GM21447 (cell line): ENCODE results near the gene GUCY1A1.

Source experiments
- ATAC-seq: cut with Tn5 transposase; IDR thresholded peaks from one replicate; pipeline ENCODE4 v1.9.1; 2021; ENCODE audit not compliant: unreplicated experiment

GUCY1A1 gene

DNA sequence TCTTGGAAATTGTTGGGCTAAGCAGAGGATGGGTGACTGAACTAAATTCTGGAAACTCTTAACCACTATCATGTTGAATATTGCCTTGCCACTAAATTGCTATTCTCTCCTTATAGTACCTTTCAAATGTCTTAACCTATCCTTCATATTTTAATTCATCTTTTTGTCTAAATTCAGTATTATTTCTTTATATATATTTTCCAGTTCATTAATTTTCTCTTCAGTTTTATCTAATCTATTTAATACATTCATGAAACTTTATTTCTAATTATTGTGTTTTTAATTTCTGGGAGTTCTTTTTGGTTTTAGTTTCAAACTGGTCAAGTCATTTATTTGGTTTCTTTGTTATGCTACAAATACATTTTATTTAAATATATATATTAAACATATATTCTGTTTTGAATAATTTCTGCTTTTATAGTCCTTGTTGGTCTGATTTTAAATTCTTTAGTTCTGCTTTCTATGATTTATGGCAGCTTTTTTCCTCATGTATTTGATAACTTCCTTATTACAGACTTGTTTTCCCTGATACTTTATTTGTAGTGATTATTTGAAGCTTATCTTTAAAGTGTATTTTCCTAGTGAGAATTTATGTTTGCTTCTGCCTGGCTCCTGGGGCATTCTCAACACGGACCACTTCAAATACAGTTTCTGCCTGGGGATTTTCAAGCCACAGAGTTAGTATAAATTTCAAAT, 8.5 kb upstream of the GUCY1A1 start:
- ATAC-seq = no peak

DNA sequence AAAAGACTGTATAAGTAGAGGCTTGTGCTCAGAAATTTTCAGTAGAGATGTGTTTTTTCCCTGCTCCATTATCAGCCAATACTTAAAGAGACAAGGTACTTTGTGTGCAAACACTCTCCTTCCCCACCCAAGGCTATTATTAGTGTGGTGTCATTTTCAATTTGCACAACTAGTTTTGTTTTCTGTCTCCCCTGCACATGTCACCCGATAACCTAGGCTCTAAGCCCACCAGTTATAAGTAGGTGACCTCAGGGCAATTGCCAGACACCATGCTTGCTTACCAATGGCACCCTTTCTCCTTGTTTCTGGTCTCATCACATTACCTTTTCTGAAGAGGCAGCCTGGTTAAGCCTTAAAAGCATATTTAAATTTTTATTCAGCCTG, 8.0 kb upstream of the GUCY1A1 start:
- no peak for ATAC-seq

DNA sequence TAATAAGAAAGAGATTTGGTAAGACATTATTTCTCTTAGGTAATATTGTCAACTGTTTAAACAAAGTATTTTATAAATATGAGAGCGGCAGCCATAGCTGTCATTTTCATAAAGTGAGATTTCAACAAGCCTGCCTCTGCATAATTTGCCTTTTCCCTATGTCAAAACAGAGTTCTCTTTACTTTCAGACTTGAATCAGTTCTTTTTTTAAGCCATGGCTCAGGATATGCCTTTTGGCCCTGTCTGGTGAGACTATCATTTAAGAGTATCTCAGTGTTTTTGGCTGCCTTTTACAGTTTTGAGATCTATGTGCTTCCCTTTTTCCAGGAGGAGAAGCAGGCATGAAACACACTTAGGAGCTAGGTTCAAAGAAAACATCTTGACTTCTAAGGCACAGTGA, 7.5 kb upstream of the GUCY1A1 start:
- no peak for ATAC-seq

DNA sequence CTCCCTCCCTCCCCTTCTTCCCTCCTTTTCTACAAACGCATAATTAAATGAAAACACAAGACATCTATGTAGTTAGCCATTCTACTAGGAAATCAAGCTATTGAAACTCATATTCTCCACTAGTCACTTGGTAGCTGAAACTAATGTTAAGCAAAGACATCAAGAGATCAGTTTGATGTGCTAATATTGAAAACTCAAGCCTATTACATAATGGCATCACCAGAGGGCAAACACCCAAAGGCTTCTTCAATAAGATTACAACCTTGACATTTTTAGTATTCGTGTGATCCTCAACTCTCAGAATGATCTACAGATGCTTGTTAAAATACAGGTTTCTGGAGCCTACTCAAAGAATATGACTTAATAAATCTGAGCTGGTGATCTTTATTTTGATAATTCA, 6.2 kb upstream of the GUCY1A1 start:
- ATAC-seq = no peak

DNA sequence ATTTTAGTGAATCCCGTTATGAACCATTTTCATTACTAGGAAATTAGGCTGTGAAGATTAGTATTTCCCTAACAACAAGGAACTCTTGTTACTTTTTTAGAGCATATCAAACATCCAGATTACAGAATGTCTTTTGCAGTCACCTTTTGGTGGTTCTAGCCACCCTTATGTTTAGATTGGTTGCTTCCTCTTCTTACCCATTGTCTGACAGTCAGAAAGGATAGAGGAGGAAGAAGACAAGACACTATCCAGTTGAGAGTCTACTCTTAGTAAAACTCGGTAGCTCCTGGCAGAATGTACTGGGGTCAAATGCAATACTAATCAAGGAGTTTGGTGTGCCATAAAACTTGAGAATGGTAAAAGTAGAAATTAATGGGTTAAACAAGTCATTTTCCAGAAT, 1.6 kb upstream of the GUCY1A1 start:
- ATAC-seq = no peak

DNA sequence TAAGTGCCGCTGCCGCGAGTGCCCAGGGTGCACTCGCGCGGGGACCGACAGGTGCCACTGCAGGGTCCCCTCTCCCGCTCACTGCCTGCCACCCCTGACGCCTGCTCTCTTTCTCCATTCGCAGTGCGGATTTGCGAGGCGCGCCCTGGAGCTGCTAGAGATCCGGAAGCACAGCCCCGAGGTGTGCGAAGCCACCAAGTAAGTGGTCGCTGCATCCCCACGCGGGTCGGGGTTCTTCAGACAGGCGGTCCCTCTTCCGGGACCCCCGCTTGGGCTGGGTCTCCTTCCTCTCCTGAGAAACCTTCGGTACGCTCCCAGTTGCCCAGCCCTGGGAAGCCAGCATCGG, 547 bp downstream of the GUCY1A1 start:
- ATAC-seq = peak; percentile 51

DNA sequence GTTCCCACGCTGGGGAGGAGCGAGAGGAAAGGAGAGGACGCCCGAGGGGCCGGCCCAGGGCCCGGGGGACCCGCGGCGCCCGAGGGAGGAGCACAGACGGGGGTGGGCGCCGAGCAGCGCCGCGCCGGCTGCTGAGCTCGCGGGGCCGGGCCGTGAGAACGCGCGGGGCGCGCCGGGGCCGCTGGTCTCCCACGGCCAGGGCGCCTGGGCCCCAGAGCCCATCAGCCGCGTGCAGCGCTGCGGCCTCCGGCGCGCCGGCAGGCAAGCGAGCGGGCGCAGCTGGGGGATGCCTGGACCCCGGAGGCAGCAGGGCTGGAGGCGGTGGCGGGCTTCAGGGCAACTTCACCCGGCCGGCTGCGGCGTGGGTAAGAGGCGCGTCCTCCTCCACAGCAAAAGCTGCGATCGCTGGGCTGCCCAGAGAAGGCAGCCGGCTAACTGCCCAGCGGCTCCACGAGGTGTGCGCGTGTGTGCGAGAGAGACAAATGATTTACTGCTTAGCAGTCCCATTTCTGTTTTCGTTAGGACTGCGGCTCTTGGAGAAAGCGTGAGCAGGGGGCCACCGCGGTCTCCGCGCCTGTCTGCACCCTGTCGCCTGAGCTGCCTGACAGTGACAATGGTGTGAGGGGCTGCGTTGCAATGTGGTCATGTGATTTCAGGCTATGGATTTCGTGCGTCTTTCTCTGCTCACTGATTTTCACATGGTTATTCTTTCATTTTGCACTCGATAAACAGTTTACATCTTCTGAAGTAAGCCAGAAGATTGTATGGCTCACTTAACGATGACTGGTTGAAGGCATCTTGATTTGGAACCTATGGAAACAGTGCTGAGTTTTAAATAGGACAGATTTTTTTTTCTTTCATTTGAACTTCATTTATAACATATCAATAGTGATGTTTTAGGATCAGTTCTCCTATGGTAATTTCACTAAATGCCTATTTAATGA, 1.2 kb downstream of the GUCY1A1 start:
- ATAC-seq = peak; percentile 40

DNA sequence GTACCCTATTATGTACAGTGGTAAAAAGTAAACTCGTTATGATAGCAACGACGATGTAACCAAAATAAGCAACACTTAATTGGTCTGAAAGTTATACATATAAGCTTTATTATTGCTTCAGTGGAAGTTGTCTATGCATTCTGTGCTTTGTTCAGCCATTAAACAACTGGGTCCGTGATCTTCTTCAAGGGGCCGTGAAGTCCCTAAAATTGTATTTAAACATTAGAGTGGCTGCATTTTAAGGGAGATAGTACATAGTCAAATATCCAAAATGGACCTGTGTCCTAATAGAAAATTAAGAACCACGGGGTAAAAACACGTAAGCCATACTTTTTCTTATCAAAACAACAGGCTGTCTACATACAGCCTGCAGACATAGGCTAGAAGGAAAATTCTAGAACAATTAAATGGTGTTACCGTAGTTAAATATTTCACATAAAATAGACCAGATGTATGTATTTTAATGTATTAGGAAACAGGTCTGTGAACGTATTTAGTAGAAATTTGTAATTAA, 2.1 kb downstream of the GUCY1A1 start:
- ATAC-seq = no peak

DNA sequence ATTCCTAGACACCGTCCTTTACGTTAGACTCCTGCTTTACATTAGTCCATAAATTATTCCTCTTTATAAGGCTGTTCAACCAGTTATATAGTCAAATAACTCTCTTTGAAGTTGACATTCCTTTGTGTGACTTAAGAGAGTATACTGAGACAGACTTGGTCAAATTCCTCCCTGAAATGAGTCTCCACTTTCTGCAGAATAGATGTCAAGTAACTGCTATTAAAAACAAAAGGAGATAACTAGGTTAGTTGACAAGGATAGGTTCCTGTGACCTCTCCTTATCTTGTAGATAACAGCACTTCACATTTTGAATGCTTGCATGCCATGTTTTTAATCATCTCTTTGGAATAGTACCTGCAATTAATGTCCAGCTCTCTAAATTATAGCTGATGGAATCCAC, 5.7 kb downstream of the GUCY1A1 start:
- no peak for ATAC-seq

DNA sequence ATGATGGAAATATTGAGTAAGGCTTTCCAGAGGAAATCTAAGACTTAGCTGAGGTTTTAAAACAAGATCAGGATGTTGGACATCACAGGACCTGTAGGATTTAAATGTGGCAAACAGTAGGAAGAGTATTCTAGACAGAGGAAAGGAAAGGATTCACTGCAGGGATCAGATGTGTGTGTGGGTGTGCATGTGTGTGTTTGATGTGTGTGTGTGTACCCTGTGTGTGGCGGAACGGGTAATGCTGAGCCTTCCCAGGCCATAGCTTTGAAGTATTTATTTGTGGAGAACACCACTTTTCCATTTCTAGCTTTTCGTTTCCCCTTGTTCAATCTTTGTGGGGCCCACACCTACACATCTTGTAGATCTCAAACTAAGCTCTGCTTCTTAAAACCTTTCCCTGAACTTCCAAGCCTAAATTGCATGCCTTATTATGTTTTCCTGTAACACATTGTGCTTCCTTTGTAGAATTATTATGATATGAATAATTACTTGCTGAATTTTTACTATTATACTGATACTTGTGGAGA, 6.9 kb downstream of the GUCY1A1 start:
- ATAC-seq = no peak

DNA sequence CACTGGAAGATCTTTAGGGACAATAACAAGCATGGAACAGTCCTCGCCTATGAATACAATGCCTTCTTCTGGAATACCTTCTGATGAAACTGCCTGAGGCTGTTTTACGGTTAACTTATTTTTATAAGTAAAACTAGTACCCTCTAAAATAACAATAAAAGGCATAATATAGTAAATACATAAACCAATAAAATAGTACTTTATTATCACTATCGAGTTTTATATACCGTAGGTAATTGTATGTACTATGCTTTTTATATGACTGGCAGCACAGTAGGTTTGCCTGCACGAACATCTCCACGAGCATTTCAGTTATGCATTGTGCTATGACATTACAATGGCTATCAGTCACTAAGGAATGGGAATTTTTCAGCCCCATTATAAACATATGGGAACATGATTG, 8.0 kb downstream of the GUCY1A1 start:
- ATAC-seq = no peak

DNA sequence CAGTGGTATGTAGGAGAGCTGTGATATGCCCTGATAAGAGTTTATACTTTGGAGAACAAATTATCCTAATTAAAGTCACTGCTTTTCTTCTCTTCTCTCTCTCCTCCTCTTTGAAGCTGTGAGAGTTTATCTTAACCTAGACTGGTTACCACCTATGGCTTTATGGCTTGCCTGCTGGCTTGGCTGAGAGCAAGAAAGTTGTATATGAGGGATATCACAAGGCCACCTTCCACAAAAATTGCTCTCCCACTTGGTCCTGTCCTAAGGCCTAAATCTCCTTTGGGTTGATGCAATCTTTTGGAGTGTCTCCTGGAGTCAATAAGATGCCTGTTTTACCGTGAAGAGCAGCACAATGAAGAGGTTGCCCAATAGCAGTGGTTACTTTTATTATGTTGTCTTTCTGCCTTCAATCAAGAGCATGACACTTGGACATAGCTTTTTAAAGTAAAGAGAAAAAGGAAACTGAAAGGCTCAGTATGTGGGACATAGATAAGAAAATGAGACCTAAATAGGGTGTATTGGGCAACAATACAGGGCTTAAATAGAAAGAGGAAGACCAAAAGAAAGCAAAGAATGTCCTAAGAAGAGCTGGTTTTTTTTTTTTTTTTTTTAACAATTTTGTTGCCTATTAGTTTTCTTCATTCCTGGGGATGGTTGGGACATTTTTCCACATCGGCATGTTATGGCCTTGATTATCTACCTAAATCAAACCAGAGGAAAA, 9.2 kb downstream of the GUCY1A1 start:
- peak; percentile 84 for ATAC-seq

DNA sequence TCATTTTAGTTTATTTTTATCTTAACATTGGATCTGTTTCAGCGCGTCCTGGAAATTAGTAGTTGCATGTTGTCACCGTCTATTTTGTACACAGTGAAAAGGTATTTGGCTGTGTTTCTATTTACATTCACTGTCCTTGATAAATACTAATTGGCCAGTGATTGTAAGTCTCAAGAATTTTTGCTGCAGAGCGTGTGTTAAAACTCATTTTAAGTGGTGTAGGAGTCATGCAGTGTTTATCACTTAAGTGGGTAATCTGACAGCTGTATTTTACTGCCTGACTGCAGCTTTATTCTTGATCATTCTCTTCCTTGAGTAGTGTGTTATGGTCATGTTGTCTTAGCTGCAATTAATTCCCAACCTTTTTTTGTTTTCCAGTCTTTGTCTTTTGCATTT, 9.8 kb downstream of the GUCY1A1 start:
- ATAC-seq = no peak

DNA sequence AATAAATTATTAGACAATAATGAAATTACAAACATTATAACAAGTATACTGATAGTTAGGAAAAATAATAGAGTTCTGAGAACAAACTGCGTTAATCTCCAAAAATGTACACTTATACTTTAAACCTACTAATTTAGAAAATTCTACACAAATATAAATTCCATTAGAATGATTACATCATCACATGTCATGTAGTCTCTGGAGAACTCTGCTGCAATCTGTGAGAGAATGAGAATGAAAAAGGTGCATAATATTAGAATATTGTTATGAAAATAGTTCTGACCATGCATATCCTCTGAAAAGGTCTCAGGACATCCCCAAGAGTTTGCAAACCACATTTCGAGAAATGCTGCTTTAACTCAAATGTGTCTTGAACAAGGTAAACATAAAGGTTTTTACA, 11.4 kb downstream of the GUCY1A1 start:
- ATAC-seq = no peak

DNA sequence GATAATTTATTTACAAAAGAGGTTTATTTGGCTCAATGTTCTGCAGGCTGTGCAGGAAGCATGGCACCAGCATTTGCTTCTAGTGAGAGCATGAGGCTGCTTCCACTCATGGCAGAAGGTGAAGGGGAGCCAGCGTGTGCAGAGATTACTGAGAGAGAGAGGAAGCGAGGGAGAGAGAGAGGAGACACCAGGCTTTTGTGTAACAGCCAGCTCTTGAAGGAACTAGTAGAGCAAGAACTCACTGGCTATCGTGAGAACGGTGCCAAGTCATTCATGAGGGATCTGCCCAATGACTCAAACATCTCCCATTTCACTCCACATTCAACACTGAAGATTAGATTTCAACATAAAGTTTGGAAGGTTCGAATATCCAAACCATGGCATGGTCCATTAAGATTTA, 12.7 kb downstream of the GUCY1A1 start:
- no peak for ATAC-seq

DNA sequence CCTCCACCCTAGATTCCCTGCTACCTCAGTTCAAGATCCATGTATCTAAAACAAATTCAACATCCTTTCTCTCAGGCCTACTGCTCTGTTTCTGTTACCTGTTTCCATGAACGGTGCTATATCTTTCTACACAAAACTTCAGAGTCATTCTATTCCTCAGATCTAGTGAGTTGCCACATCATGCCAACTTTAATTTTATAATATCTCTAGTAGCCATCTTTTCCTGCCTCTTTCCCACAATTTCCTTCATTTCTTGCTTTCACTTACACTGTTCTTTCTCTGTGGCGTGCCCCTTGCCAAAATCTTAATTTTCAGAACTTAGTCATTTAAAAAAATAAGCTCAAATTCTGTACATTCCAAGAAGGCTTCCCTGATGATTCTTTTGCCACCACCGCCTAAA, 15.2 kb downstream of the GUCY1A1 start:
- ATAC-seq = no peak

DNA sequence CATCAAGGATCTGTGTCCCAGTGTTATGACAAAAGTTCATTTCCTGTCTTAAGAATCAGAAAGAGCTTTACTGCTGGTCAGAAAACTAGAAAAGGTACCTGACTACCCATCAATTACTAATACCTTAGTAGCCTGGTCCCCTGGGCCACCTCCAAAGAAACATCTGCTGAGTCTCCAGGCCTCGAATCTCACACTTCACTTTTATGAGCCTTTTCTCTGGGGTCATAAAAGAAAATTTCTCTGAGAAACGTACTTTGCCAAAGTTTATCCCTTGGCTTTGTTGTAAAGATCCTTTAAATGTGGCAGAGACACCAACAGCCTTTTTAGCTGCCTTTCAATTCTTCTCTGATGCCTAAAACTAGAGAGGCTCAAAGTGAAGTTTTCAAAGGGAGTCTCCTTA, 17.8 kb downstream of the GUCY1A1 start:
- ATAC-seq = no peak

DNA sequence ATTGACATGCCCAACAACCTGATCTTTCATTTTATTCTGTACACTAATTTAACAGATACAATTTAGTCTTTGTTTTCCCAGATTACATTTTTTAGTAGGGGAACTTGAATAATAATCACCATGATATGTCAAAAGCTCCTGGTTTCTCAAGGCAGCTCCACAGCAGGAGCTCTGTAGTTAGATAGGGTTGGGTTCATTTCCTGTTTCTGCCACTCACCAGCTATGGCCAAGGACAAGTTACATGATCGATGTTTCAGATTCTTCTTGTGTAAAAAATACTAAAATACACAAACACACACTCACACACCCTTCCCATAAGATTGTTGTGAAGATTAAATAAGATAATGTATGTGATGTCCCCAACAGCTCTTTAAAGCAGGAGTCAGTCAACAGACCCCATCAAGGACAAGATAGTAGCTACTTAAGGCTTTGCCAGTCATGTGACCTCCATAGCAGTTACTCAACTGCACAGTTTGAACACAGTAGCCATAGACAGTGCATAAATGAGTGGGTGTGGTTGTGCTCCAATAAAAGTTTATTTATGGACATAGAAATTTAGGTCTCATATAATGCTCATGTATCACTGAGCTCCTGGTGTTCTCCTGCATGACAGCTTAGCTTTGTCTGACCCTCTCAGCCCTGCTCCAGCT, 18.4 kb downstream of the GUCY1A1 start:
- ATAC-seq = no peak

DNA sequence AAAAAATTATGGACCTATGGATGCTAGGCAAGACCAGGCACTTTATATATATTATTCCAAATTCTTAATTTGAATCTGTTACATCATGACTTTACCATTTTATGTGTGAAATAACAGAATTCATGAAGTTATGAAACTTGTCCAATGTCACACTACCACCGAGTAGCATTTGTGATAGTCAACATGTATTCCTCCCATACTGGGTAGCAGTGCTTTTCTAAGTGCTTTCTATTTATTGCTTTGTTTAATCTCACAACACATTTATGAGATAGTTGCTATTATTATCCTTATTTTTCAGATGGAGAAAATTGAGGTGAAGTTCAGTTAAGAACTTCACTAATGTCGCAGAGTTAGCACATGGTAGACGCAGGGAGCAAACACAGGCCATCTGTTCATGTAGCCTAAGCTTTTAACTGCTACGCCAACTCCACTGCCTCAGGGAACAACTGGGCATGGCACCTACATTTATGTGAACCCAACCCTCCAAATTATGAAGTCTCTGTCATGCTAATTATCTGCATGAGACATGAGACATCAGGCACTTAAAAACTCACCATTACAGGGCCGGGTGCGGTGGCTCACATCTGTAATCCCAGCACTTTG, 20.8 kb downstream of the GUCY1A1 start:
- ATAC-seq = no peak

DNA sequence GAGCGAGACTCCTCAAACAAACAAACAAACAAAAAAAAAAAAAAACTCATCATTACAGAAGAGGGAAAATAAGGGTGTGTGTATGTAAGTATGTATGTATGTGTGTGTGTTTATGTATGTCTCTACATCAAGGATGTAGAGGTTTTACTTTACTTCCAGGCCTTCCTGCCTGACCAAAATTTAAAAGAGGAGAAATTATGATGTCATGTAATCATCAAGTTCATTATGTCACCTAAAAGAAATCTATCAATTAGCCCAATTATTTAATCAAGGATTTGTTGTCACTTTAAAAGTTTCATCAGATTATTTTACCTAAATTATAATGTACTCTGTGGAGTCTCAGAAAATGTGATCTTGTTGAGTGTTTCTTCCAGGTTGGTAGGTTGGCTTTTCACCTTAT, 21.6 kb downstream of the GUCY1A1 start:
- no peak for ATAC-seq

DNA sequence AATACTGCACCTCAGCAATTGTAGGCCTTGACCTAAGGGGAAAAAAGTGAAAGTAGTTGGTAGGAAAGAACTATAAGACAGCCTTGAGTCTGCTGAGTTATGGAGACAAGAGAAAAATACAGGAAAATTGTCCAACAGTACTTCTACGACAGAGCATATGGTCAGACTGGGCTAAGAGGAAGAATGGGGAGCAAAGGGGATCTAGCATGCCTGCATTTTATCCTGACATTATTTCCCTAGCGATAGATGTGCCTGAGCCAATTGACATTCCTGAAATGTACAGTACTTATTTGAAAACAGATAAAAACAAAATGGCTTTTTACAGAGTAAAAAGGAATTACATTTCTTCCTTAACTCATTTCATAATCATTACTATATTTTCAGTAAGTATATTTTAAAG, 22.2 kb downstream of the GUCY1A1 start:
- ATAC-seq = no peak
